AG09319 (cell line): ENCODE results near the gene ARR3.

Experiments used
- DNase-seq: peaks from one replicate; pipeline ENCODE4 v3.0.0-alpha.2; 2010; ENCODE audit warnings: low read depth; ENCODE audit errors: extremely low read depth
- CTCF ChIP-seq: IDR thresholded peaks from 2 replicates; pipeline ENCODE4 v1.5.1; 2011; ENCODE audit warnings: low read depth, mild to moderate bottlenecking, inconsistent platforms, low read length, moderate library complexity

The ARR3 gene

GRCh38 chrX:70268034-70268433 is at the start of gene ARR3:
Gene ARR3, plus strand, starts transcription at chrX:70268334. Its CDS starts 1,052 bp downstream, at chrX:70269386.
- TF ChIP-seq CTCF: no peak
- no peak for DNase-seq

DNA sequence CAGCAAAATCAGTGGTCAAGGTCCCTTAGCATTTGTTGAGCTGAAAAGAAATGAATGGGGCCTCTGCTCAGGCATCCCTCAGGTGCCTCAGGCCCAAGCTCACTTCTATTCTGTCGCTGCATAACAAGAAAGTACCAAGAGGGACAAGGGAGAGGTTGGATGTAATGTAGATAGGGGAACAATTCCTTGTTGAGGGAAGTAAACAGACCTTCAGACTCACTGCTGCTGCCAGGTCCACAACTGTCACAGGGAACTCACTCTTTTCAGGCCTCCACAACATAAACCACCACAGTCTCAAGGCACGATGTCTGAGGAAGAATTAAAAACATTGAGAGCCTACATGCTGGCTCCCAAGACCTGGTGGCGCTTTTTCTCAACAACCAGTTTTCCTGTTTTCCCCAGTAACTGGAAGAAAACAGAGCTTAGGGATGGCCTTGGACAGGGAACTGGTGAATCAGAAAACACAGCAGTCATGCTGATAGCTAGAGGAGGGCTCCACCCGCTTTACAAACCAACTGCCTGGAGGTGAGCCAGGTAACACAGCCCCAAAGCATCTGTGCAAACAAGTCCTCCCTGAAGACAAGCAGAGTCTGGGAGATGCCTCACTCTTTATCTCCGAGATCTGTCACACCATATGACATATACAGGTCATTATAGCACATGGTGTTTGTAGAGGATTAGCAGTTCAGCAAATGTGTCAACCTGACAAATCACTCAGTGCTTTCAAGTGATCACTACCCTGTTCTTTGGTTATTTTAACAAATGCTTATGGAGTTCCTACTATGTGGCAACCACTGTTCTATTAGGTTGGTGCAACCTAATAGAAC is 48.0 kb upstream of the ARR3 start:
- no peak for TF ChIP-seq CTCF
- DNase-seq: no peak

- TF ChIP-seq CTCF: no peak
- no peak for DNase-seq
These were observed 42.1 kb upstream of the ARR3 start for GRCh38 chrX:70226048-70226447.

GRCh38 chrX:70226687-70227086 is 41.4 kb upstream of the ARR3 start:
- DNase-seq: no peak
- TF ChIP-seq CTCF: no peak

DNA sequence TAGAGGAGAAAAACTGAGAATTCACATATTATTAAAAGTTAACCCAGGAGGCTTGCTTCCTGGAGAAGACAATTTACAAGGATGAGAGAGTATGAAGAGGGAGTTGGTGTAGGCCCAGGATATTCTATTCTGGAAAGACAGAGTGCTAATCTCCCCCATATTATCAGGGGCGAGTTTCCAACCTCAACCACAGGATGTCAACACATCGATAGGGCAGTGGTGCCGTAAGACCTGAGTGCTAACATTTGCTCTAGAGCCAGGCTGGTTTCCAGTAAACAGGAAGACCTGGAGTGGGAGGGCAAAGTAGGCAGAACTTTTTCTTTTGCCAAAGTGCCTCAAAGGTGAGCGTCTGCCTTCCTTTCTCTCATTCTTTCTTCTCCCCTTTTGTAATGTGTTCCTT is 36.5 kb upstream of the ARR3 start:
- DNase-seq: no peak

DNA sequence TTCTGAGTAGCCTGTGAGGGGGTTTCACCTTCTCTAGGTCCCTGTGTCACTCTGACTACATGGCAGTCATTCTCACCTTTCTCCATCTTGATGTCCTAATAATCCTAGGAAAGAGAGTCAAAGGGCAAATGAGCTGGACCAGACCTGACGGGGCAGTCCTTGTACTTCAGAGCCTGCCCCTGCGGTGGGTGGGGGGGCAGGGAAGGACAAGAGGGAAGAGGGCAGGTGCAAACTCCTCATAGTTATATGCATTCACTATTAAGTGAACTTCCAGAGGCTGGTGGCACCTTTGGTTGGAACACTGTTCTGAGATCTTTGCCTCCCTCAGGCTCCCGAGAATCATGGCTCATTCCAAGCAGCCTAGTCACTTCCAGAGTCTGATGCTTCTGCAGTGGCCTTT is 33.8 kb upstream of the ARR3 start, which contains the start of gene AWAT1:
Gene AWAT1, plus strand, starts transcription at position 301 of the 400 bp plus-strand sequence. Its CDS starts 41 bp downstream, at position 342.
- no peak for DNase-seq
- TF ChIP-seq CTCF: no peak

More for the DNA sequence above, 36.5 kb upstream of the ARR3 start:
- no peak for TF ChIP-seq CTCF

GRCh38 chrX:70240751-70241150 is 27.4 kb upstream of the ARR3 start:
- TF ChIP-seq CTCF: no peak
- DNase-seq: no peak
